ENCODE data around the gene FAM83F. TPM values are rescaled to one million over a fixed set of nuclear protein-coding genes. Genes with fewer than 3 reads are reported as not detected.

FAM83F gene
- total and polyA plus RNA-seq, 10 of the 15 experiments (the other 5 are each of a cell fraction or from before 2014, with no cell fraction given): 0.01 to 0.05 (median 0.01) TPM; not detected in 7

DNA sequence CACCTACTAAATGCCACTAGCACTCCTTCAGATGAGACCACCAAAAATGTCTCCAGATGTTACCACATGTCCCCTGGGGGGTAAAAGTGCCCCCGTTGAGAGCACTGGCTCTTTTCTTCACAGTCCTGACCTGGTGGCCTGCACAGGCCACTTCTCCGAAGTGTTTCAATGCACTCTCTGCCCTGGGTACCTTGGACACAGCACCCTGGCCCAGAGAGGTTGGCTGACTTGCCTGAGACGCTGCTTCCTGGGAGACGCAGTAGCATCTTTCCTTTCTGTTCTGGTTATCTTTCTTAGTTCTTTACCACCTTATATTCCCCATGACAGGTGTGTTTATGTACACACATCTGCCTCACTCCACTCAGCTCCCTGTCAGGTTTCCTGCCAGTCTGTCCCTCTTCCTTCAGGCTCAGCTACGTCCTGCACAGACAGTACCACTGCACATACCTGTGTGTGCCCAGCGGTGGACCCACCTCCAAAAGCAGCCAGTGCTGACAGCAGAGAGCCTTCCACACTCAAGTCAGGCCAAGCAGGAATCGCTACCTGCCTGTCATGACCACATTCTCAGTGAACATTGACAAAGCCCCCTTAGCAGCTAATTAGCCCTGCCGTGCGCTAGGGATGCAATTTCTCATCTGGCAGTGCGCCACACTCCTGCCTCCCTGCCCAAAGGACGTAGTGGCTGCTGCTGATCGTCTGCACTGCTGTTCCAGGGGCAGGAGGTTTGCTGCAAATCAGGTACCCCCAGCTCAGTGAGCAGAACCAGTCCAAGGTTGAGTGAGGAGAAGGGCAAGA, 39.0 kb downstream of the FAM83F start (continued):
- no peak for TF ChIP-seq CREM (IDR thresholded peaks at IDR 0.05; ENCODE audit: low read depth)
- TF ChIP-seq TBL1XR1 (IDR thresholded peaks at IDR 0.05; ENCODE audit: low read depth, low read length): no peak

DNA sequence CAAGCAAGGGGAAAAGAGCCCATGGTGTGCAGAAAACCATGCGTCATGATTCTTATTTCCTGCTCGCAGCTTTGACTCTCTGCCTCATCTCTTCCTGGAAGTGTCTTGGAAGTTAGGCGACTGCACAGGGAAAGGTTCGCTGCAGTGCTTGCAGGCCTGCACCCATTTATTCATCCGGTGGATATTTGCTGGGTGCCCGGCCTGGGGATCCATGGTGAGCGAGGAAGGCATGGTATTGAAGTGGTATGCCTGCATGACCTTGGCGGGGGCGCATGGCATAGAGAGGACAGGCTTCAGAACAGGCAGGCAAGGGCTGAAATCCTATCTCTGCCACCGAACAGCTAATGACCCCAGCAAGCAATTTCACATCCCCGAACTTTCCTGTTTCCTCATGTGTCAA, 40.6 kb downstream of the FAM83F start:
- POLR2A ChIA-PET: interaction anchor here (0.5 kb wide), 1 partner anchor 38 kb away, joined by 6 read pairs; no protein-coding TSS in a partner anchor
- H3K9me3 ChIP-seq (replicated peaks; ENCODE audit: control insufficient read depth, insufficient read depth, low read length): no peaks in the 10 kb centered on the region
- intact Hi-C loops (cut with micrococcal nuclease; ENCODE audit: unreplicated experiment) (loop anchor here (5.0 kb wide), 1 partner anchor 543 kb away; no protein-coding TSS in a partner anchor), in situ Hi-C loops (cut with MboI) (loop anchor here (10.0 kb wide), 1 partner anchor 691 kb away; the partner anchor contains the start of gene SYNGR1)
- CTCF ChIA-PET: interaction anchor here (0.9 to 6.5 kb wide), 9 partner anchors 9 to 864 kb away, joined by 3 to 68 read pairs (median 5); partner anchors contain the start of gene ADSL
- no peak overlapping the region for H3K4me3 ChIP-seq
- H3K27ac ChIP-seq (ENCODE audit: control insufficient read depth, insufficient read depth): no peak overlapping the region
- no peak overlapping the region for H3K9ac ChIP-seq (ENCODE audit: control insufficient read depth, insufficient read depth, low read length)
- BruUV-seq (replicated peaks): no TSS peak
- no peaks in the 10 kb centered on the region for H3K4me1 ChIP-seq (ENCODE audit: control insufficient read depth, insufficient read depth, low read length)
- no peak for ATAC-seq
- no peaks in the 10 kb centered on the region for H3K79me2 ChIP-seq (ENCODE audit: control insufficient read depth, insufficient read depth, low read length)
- RAD21 ChIA-PET (ENCODE audit: unreplicated experiment): interaction anchor here (0.7 to 2.5 kb wide), 2 partner anchors 11 to 313 kb away, joined by 4 to 16 read pairs; no protein-coding TSS in a partner anchor
- DNase-seq (ENCODE audit: low read depth, low spot score): no peak
- H3K4me2 ChIP-seq (ENCODE audit: control insufficient read depth, insufficient read depth): no peak overlapping the region
- peaks cover 6 to 8% of the 10 kb centered on the region in 2 experiments for H3K27me3 ChIP-seq (replicated peaks in 1 of 2; ENCODE audit: control insufficient read depth in 2 of 2, insufficient read depth in 2 of 2, low read length in 1 of 2)
- SMC1A ChIA-PET (ENCODE audit: uncharacterized antibody, unreplicated experiment): interaction anchor here (1.0 to 7.3 kb wide), 9 partner anchors 11 to 539 kb away, joined by 3 to 67 read pairs (median 4); partner anchors contain the start of gene ADSL
- no peak for FAIRE-seq
- H2AFZ ChIP-seq (ENCODE audit: control insufficient read depth, low read depth, low read length): no peak overlapping the region
- 58% methylated on average over 11 of the region's 11 CpGs for WGBS (ENCODE audit: insufficient coverage, insufficient replicate concordance, low lambda C conversion rate, missing lambda C conversion rate)
- H3K36me3 ChIP-seq (ENCODE audit: control insufficient read depth in 2 of 2, insufficient read depth in 2 of 2, low read length in 1 of 2): no peaks in the 10 kb centered on the region
- H4K20me1 ChIP-seq (ENCODE audit: control insufficient read depth, insufficient read depth): no peaks in the 10 kb centered on the region
- TF ChIP-seq HDGF (IDR thresholded peaks at IDR 0.05): no peak
- TF ChIP-seq POU2F2 (IDR thresholded peaks at IDR 0.05; ENCODE audit: borderline replicate concordance, low read depth, low read length): no peak
- no peak for TF ChIP-seq IKZF1 (conservative IDR thresholded peaks at IDR 0.05)
- no peak for TF ChIP-seq TARDBP (IDR thresholded peaks at IDR 0.05; ENCODE audit: borderline replicate concordance)
- no peak for TF ChIP-seq BACH1 (IDR thresholded peaks at IDR 0.05; ENCODE audit: borderline replicate concordance)
- TF ChIP-seq, protein P1, sequence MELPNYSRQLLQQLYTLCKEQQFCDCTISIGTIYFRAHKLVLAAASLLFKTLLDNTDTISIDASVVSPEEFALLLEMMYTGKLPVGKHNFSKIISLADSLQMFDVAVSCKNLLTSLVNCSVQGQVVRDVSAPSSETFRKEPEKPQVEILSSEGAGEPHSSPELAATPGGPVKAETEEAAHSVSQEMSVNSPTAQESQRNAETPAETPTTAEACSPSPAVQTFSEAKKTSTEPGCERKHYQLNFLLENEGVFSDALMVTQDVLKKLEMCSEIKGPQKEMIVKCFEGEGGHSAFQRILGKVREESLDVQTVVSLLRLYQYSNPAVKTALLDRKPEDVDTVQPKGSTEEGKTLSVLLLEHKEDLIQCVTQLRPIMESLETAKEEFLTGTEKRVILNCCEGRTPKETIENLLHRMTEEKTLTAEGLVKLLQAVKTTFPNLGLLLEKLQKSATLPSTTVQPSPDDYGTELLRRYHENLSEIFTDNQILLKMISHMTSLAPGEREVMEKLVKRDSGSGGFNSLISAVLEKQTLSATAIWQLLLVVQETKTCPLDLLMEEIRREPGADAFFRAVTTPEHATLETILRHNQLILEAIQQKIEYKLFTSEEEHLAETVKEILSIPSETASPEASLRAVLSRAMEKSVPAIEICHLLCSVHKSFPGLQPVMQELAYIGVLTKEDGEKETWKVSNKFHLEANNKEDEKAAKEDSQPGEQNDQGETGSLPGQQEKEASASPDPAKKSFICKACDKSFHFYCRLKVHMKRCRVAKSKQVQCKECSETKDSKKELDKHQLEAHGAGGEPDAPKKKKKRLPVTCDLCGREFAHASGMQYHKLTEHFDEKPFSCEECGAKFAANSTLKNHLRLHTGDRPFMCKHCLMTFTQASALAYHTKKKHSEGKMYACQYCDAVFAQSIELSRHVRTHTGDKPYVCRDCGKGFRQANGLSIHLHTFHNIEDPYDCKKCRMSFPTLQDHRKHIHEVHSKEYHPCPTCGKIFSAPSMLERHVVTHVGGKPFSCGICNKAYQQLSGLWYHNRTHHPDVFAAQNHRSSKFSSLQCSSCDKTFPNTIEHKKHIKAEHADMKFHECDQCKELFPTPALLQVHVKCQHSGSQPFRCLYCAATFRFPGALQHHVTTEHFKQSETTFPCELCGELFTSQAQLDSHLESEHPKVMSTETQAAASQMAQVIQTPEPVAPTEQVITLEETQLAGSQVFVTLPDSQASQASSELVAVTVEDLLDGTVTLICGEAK (IDR thresholded peaks at IDR 0.05; ENCODE audit: borderline replicate concordance): no peak
- no peak for TF ChIP-seq CREM (IDR thresholded peaks at IDR 0.05; ENCODE audit: low read depth)
- TF ChIP-seq, protein P2, sequence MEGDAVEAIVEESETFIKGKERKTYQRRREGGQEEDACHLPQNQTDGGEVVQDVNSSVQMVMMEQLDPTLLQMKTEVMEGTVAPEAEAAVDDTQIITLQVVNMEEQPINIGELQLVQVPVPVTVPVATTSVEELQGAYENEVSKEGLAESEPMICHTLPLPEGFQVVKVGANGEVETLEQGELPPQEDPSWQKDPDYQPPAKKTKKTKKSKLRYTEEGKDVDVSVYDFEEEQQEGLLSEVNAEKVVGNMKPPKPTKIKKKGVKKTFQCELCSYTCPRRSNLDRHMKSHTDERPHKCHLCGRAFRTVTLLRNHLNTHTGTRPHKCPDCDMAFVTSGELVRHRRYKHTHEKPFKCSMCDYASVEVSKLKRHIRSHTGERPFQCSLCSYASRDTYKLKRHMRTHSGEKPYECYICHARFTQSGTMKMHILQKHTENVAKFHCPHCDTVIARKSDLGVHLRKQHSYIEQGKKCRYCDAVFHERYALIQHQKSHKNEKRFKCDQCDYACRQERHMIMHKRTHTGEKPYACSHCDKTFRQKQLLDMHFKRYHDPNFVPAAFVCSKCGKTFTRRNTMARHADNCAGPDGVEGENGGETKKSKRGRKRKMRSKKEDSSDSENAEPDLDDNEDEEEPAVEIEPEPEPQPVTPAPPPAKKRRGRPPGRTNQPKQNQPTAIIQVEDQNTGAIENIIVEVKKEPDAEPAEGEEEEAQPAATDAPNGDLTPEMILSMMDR (IDR thresholded peaks at IDR 0.05 in 2 of 3, conservative IDR thresholded peaks at IDR 0.05 in 1 of 3; ENCODE audit: control insufficient read depth in 2 of 3, extremely low read depth in 1 of 3, insufficient read depth in 1 of 3, low read depth in 3 of 3, low read length in 3 of 3): no peak
- TF ChIP-seq EGR1 (IDR thresholded peaks at IDR 0.05; ENCODE audit: borderline replicate concordance in 1 of 2, low read depth in 2 of 2, low read length in 2 of 2): no peak
- TF ChIP-seq CBX5 (IDR thresholded peaks at IDR 0.05; ENCODE audit: low read depth): no peak
- no peak for TF ChIP-seq CHD1 (IDR thresholded peaks at IDR 0.05; ENCODE audit: low read depth, low read length)
- no peak for TF ChIP-seq LARP7 (IDR thresholded peaks at IDR 0.05)
- no peak for TF ChIP-seq BRCA1 (IDR thresholded peaks at IDR 0.05; ENCODE audit: low read depth, low read length)
- no peak for TF ChIP-seq ZBED1 (IDR thresholded peaks at IDR 0.05; ENCODE audit: borderline replicate concordance)
- TF ChIP-seq CEBPB (IDR thresholded peaks at IDR 0.05; ENCODE audit: borderline replicate concordance in 1 of 2, low read depth in 2 of 2, low read length in 2 of 2): no peak

Measured in GM12878 (cell line).